Effector memory CD4-positive, alpha-beta T cell (primary cell): ENCODE data around the gene SAMD1.
A peak's percentile ranks its signal among the peaks of the same experiment; 100 is the strongest.

Experiments used
- DNase-seq, 3 donors: peaks; one replicate each; pipeline ENCODE4 v3.0.0-alpha.2; 2020
- H3K27ac ChIP-seq: 2 replicates; pipeline ENCODE4 v1.7.0; 2013; ENCODE audit warnings: mild to moderate bottlenecking, low read length, moderate library complexity; ENCODE audit not compliant: insufficient read depth, poor library complexity, severe bottlenecking
- H3K27me3 ChIP-seq: replicated peaks from 2 replicates; pipeline ENCODE4 v1.7.0; 2013; ENCODE audit warnings: mild to moderate bottlenecking, low read length; ENCODE audit not compliant: insufficient read depth, control insufficient read depth, poor library complexity, severe bottlenecking
- H3K36me3 ChIP-seq: 2 replicates; pipeline ENCODE4 v1.7.0; 2013; ENCODE audit warnings: mild to moderate bottlenecking, low read length, moderate library complexity; ENCODE audit not compliant: control insufficient read depth, insufficient read depth
- H3K4me1 ChIP-seq: 2 replicates; pipeline ENCODE4 v1.7.0; 2013; ENCODE audit warnings: low read length, mild to moderate bottlenecking; ENCODE audit not compliant: control insufficient read depth, insufficient read depth, poor library complexity, severe bottlenecking
- H3K4me3 ChIP-seq: 2 replicates; pipeline ENCODE4 v1.7.0; 2013; ENCODE audit warnings: low read length, low read depth, mild to moderate bottlenecking; ENCODE audit not compliant: insufficient read depth, poor library complexity, severe bottlenecking
- H3K9me3 ChIP-seq: 2 replicates; pipeline ENCODE4 v1.7.0; 2013; ENCODE audit warnings: mild to moderate bottlenecking, low read length, moderate library complexity; ENCODE audit not compliant: control insufficient read depth

The SAMD1 gene

DNA sequence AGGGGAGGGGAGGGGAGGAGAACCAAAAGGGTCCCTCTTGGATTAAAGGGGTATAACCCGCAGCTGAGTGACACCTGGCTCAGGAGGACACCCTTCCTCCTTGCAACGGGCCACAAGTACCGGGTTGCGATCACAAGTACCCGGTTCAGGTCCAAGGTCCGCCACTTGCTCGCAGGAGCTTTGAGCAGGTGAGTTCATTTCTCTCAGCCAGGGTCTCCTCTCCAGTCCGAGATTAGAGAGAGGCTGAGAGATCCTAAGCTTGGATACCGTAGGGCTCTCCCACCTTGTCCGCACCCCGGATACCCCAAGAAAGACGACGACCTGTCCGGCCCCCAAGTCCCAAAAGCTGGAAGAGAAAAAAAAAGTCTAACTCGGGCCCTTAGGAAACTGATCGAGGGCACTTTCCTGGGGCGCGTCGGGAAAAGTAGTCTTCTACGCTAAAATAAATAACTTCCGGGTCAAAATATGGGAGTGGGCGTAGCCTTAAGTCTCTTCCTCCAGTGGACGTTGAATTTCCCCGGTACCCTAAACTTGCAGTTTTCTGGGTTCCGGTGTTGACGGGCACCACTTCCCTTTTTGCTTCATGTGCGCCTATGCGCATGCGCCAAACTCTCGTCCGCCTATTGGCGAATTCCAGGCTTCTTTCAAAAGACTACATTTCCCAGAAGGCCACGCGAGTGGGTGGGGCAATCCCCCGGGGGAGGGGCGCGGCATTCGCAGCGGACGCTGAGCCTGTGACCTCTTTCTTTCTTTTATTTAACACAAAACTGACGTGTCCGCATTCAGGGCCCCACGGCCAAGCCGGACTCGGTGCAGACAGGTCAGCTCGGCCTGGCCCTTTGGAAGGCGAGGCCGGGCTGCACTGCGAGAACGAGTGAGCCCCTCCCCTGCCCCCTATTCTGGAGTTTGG lies 9.4 kb downstream of the SAMD1 start:
- Histone ChIP-seq H3K9me3 (no peaks in the 10 kb centered on the region), H3K27me3 (no peaks in the 10 kb centered on the region), H3K36me3 (no peaks in the 10 kb centered on the region), H3K4me1 (peaks cover 12% of the 10 kb centered on the region), H3K4me3 (peak overlapping the region; percentile 69), H3K27ac (peak overlapping the region; percentile 78)
- peak; percentile 97 to 99 (median 99) for DNase-seq

DNA sequence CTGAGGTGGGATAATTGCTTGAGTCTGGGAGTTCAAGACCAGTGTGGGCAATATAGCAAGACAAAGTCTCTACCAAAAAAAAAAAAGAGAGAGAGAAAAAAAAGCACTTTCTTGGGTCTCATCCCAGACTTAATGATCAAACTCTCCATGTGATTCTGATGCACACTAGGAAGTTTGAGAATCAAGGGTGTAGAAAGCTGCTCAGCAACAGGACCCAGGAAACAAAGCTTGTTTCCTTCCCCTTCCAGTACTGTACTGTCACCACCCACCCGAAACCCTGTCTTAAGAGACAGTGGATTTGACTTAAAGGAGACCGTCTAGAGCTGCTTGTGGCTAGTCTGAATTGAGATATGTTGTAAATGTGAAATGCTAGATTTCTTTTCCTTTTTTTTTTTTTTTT lies 12.1 kb downstream of the SAMD1 start:
- no peaks in the 10 kb centered on the region for H3K9me3 ChIP-seq
- H3K27me3 ChIP-seq, result no peaks in the 10 kb centered on the region
- no peaks in the 10 kb centered on the region for H3K36me3 ChIP-seq
- DNase-seq, result no peak
- H3K4me1 ChIP-seq, result peaks cover 30% of the 10 kb centered on the region
- H3K4me3 ChIP-seq, result no peak overlapping the region
- no peak overlapping the region for H3K27ac ChIP-seq

DNA sequence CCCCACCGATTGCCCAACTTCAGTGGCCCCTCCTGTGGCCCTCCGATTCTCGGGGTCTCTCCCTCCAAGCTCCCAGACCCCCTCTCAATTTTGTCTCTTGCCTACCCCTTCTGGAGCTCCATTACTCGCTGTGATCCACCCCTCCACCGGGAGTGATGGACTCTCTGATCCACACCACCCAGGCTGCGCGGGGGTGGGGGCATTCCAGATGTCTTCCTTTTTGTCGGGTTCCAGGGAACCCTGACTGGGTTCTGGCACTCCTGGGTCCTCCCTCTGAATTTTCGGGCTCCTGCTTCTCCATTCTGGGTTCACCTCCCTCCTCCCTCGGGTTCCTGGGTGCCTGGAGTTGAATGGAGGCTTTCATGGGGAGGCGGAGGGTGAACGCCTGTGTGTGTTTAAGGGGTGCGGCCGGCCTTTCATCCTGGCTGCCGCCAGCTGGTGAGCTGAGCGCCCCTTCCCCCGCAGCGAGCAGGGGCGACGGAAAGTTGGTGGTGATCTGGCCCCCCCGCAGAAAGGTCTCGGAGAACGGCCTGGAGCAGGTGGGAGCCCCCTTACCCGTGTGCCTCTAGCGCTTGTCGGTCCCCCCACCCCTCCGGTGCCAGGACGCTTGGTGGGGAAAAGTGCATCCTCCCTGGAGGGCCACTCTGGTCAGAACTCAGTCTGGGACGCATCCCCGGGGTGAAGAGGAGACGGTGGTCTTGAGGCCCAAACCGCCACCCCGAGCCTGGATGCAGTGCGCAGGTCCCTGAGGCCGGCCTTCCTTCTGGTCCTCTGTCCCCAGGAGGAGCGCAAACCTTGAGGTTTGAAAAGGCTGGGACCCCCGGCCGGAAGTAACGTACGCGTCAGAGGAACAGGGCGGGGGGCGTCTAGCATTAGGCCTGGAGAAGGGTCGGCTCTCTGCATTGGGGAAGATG lies 16.4 kb downstream of the SAMD1 start:
- peaks cover 30% of the 10 kb centered on the region for H3K4me1 ChIP-seq
- H3K27me3 ChIP-seq, result no peaks in the 10 kb centered on the region
- H3K4me3 ChIP-seq, result peak overlapping the region; percentile 84
- H3K36me3 ChIP-seq, result no peaks in the 10 kb centered on the region
- no peaks in the 10 kb centered on the region for H3K9me3 ChIP-seq
- DNase-seq, result no peak
- H3K27ac ChIP-seq, result peak overlapping the region; percentile 63

DNA sequence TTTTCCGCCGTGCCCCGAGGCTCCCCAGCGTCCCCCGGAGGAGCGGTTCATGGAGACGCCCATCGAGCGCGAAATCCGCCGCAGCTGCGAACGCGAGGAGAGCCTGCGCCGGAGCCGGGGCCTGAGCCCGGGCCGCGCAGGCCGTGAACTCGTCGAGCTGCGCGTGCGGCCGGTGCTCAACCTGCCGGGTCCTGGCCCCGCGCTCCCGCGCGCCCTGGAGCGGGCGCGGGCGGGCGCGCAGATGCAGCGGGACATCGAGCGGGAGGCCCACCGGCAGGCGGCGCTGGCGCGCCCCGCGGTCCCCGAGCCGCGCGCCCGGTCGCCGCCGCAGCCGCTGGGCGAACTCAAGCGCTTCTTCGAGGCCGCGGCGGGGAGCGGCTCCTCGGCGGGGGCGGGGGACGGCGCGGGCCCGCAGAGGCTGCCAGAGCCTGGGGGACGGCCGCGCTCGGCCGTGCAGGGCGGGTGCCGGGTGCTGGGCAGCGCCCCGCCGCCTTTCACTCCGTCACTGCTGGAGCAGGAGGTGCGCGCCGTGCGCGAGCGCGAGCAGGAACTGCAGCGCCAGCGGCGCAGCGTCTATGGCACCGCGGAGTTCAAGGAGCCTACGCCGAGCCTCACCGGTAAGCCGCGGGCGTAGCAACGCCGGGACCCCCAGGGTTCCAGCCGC lies 17.2 kb downstream of the SAMD1 start:
- Histone ChIP-seq H3K4me1 (peaks cover 30% of the 10 kb centered on the region), H3K27ac (peak overlapping the region; percentile 63), H3K36me3 (no peaks in the 10 kb centered on the region), H3K27me3 (no peaks in the 10 kb centered on the region), H3K9me3 (no peaks in the 10 kb centered on the region), H3K4me3 (peak overlapping the region; percentile 84)
- DNase-seq, result peak; percentile 59 to 65 (median 63)

DNA sequence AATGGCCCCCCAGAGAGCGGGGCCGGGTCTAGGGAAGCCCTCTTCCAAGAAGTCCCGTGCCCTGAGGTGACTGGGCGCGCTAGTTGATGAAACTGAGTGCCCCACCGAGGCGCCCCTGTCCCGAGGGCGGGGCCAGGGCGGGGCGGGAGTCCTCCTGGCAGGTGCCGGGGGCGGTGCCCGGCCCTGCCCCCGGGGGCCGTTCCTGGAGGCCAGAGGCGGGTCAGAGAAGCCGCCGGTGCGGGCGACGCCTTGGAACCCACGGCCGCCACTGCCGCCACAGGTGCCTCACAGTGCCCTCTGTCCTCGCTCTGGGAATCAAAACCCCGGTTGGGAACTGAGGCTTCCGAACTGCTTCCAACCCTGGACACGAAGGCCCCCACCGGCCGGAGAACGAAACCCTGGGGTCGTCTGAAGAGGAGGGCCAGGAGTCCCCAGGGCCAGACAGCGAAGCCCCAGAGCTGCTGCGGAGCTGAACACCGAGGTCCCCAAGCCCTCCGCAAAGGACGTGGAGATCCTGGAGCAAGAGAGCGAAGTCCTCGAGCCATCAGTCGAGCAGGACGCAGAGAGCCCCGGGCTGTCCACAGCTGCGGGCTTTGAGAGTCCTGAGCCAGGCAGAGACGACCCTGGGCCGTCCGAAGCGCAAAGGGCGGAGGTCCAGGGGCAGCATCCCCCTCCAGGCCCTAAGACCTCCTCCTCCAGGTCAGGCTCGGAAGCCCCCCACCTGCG lies 17.9 kb downstream of the SAMD1 start, which contains the start of gene MISP3:
MISP3 (plus strand) TSS at position 252 of the 726 bp plus-strand sequence. CDS start 524 bp downstream, outside the sequence.
- Histone ChIP-seq H3K9me3 (no peaks in the 10 kb centered on the region), H3K27ac (peak within 1 kb of the TSS; percentile 63), H3K4me1 (peaks cover 30% of the 10 kb centered on the region), H3K27me3 (no peaks in the 10 kb centered on the region), H3K36me3 (no peaks in the 10 kb centered on the region), H3K4me3 (peak within 1 kb of the TSS; percentile 84)
- DNase-seq, result no peak

DNA sequence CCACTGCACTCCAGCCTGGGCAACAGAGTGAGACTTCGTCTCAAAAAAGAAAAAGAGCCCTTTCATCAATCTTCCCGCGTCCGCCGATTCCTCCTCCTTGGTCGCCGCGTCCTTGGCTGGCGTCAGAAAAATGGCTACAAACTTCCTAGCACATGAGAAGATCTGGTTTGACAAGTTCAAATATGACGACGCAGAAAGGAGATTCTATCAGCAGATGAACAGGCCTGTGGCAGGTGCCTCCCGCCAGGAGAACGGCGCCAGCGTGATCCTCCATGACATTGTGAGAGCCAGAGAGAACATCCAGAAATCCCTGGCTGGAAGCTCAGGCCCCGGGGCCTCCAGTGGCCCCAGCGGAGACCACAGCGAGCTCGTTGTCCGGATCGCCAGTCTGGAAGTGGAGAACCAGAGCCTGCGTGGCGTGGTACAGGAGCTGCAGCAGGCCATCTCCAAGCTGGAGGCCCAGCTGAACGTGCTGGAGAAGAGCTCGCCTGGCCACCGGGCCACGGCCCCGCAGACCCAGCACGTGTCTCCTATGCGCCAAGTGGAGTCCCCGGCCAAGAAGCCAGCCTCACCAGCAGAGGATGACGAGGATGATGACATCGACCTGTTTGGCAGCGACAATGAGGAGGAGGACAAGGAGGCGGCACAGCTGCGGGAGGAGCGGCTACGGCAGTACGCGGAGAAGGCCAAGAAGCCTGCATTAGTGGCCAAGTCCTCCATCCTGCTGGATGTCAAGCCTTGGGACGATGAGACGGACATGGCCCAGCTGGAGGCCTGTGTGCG lies 20.1 kb downstream of the SAMD1 start:
- H3K9me3 ChIP-seq, result no peaks in the 10 kb centered on the region
- DNase-seq, result no peak
- H3K4me3 ChIP-seq, result no peak overlapping the region
- H3K27ac ChIP-seq, result no peak overlapping the region
- H3K4me1 ChIP-seq, result peaks cover 29% of the 10 kb centered on the region
- H3K27me3 ChIP-seq, result no peaks in the 10 kb centered on the region
- no peaks in the 10 kb centered on the region for H3K36me3 ChIP-seq

DNA sequence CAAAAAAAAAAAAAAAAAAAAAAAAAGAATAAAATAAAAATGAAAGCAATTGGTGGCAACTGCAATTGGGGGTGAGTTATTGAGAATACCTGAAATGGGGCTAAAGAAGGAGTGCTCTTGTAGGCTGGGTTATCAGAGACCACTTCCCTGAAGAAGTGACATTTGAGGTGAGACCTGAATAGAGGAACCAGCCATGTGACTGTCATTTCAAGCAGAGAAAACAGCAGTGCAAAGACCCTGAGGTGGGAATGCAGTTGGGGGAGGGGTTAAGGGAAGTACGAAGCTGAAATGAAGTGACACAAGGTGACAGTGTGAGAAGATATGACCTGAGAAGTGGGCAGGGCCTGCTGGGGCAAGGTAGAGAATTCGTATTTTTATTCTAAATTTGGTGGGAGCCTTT lies 24.4 kb downstream of the SAMD1 start:
- Histone ChIP-seq H3K27ac (no peak overlapping the region), H3K9me3 (no peaks in the 10 kb centered on the region), H3K27me3 (no peaks in the 10 kb centered on the region), H3K36me3 (no peaks in the 10 kb centered on the region), H3K4me1 (no peaks in the 10 kb centered on the region), H3K4me3 (no peak overlapping the region)
- DNase-seq, result no peak

DNA sequence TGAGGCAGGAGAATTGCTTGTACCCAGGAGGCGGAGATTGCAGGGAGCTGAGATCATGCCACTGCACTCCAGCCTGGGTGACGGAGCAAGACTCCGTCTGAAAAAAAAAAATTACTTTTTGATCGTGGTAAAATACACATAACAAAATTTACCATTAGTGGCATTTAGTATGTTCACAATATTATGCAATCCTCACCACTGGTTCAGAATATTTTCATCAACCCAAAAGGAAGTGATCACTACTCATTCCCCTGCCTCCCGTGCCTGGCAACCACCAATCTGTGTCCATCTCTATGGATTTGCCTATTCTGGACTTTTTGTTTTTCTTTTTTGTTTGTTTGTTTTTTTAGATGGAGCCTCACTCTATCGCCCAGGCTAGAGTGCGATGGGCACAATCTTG lies 27.4 kb downstream of the SAMD1 start:
- no peaks in the 10 kb centered on the region for H3K36me3 ChIP-seq
- no peak overlapping the region for H3K4me3 ChIP-seq
- H3K27ac ChIP-seq, result no peak overlapping the region
- H3K4me1 ChIP-seq, result peaks cover 10% of the 10 kb centered on the region
- no peak for DNase-seq
- H3K9me3 ChIP-seq, result no peaks in the 10 kb centered on the region
- peaks cover 13% of the 10 kb centered on the region for H3K27me3 ChIP-seq

DNA sequence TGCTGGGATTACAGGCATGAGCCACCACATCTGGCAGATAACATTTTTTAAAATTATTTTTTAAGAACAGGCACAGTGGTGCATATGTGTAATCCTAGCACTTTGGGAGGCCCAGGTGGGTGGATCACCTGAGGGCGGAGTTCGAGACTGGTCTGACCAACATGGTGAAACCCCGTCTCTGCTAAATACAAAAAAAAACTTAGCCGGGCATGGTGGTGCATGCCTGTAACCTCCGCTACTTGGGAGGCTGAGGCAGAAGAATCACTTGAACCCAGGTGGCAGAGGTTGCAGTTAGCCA lies 28.0 kb downstream of the SAMD1 start:
- Histone ChIP-seq H3K4me1 (peaks cover 15% of the 10 kb centered on the region), H3K9me3 (no peaks in the 10 kb centered on the region), H3K36me3 (no peaks in the 10 kb centered on the region), H3K4me3 (no peak overlapping the region), H3K27ac (no peak overlapping the region), H3K27me3 (peaks cover 13% of the 10 kb centered on the region)
- no peak for DNase-seq
